H1 (cell line): ENCODE data around the gene AHI1. TPM values are rescaled to one million over a fixed set of nuclear protein-coding genes. Genes with fewer than 3 reads are reported as not detected.

ENCODE experiments used
- CTCF ChIA-PET: fragments of 300-600 bp; sonication (Branson Sonifier 250); formaldehyde crosslinking; loops from one replicate; lab custom pipeline; 2021; ENCODE audit not compliant: partially characterized antibody; lab: Charles Lee
- POLR2A ChIA-PET: fragments of 300-600 bp; sonication (Branson Sonifier 250); formaldehyde crosslinking; loops from one replicate; lab custom pipeline; 2021; ENCODE audit warnings: inconsistent platforms; ENCODE audit not compliant: partially characterized antibody; lab: Charles Lee
- DNase-seq, 2 experiments: peaks; one replicate each; pipeline versions ENCODE4 v3.0.0 to v3.0.0-alpha.2; 2010 to 2022; ENCODE audit warnings: low spot score in 2 of 2, low read depth in 1 of 2, mixed read lengths in 1 of 2
- FAIRE-seq: peaks from 2 replicates; lab custom pipeline; 2011; peaks lifted over from hg19 to GRCh38; lab: Jason Lieb, UNC
- H2AFZ ChIP-seq: 2 replicates; pipeline ENCODE4 v1.8.1; 2012; ENCODE audit warnings: low read length, inconsistent platforms
- H2AK5ac ChIP-seq: 2 replicates; pipeline ENCODE4 v1.6.1; 2013; ENCODE audit warnings: low read depth, low read length
- H2BK120ac ChIP-seq: replicated peaks from 2 replicates; pipeline ENCODE3; 2013; ENCODE audit warnings: low read depth, low read length, inconsistent platforms
- H2BK12ac ChIP-seq: 2 replicates; pipeline ENCODE4 v1.6.1; 2013; ENCODE audit warnings: low read depth, low read length
- H2BK15ac ChIP-seq: 2 replicates; pipeline ENCODE4 v1.6.1; 2013; ENCODE audit warnings: low read length
- H2BK20ac ChIP-seq: 2 replicates; pipeline ENCODE4 v1.6.1; 2013; ENCODE audit warnings: low read length
- H2BK5ac ChIP-seq: 2 replicates; pipeline ENCODE4 v1.6.1; 2013; ENCODE audit warnings: low read depth, low read length
- H3K14ac ChIP-seq: 2 replicates; pipeline ENCODE4 v1.6.1; 2013; ENCODE audit warnings: inconsistent platforms; ENCODE audit not compliant: insufficient read length
- H3K18ac ChIP-seq: 2 replicates; pipeline ENCODE4 v1.6.1; 2013; ENCODE audit warnings: low read length; ENCODE audit errors: extremely low read depth
- H3K23ac ChIP-seq: 2 replicates; pipeline ENCODE4 v1.6.1; 2013; ENCODE audit warnings: inconsistent platforms; ENCODE audit not compliant: insufficient read length
- H3K23me2 ChIP-seq: 2 replicates; pipeline ENCODE4 v1.6.1; 2013; ENCODE audit warnings: low read depth, low read length
- H3K27ac ChIP-seq: 2 replicates; pipeline ENCODE4 v1.6.1; 2011; ENCODE audit warnings: low read depth, low read length, inconsistent platforms
- H3K27me3 ChIP-seq, 4 experiments: replicated peaks in 1 of 4; 1 replicate in 1 of 4; 2 replicates in 3 of 4; pipeline versions ENCODE4 v1.6.1 to v1.8.1; 2011 to 2013; ENCODE audit warnings: low read length in 3 of 4, mild to moderate bottlenecking in 3 of 4, inconsistent platforms in 2 of 4, mixed read lengths in 2 of 4, moderate library complexity in 1 of 4; ENCODE audit not compliant: control insufficient read depth in 3 of 4, insufficient read depth in 3 of 4; ENCODE audit errors: extremely low read depth in 1 of 4
- H3K36me3 ChIP-seq, 4 experiments: 2 replicates each; pipeline versions ENCODE4 v1.6.1 to v1.8.1; 2011 to 2013; ENCODE audit warnings: mild to moderate bottlenecking in 4 of 4, low read length in 3 of 4, moderate library complexity in 2 of 4, control low read depth in 1 of 4, inconsistent platforms in 1 of 4; ENCODE audit not compliant: insufficient read depth in 4 of 4, control insufficient read depth in 2 of 4
- H3K4ac ChIP-seq: replicated peaks from 2 replicates; pipeline ENCODE3; 2013; ENCODE audit warnings: low read length, low read depth, mixed read lengths, inconsistent platforms; ENCODE audit not compliant: insufficient read length
- H3K4me1 ChIP-seq, 4 experiments: replicated peaks in 1 of 4; 1 replicate in 1 of 4; 2 replicates in 3 of 4; pipeline versions ENCODE4 v1.6.1 to v1.8.1; 2011 to 2013; ENCODE audit warnings: low read length in 3 of 4, inconsistent platforms in 2 of 4, mixed read lengths in 1 of 4; ENCODE audit not compliant: insufficient read depth in 4 of 4, control insufficient read depth in 3 of 4
- H3K4me2 ChIP-seq, 2 experiments: 2 replicates each; pipeline versions ENCODE4 v1.6.1 to v1.8.1; 2011 to 2013; ENCODE audit warnings: low read depth in 2 of 2, low read length in 2 of 2, control low read depth in 1 of 2, inconsistent platforms in 1 of 2, mild to moderate bottlenecking in 1 of 2; ENCODE audit not compliant: insufficient read depth in 1 of 2
- H3K4me3 ChIP-seq, 4 experiments: fragments of 200-600, 300-600 bp in 1 of 4; sonication (generic), shearing (Covaris generic), sonication (Bioruptor Twin) in 1 of 4; 2 replicates each; pipeline versions ENCODE4 v1.5.1 to v1.8.1; 2011 to 2016; ENCODE audit warnings: low read length in 4 of 4, low read depth in 3 of 4, control low read depth in 2 of 4, inconsistent platforms in 2 of 4, mild to moderate bottlenecking in 2 of 4, mixed read lengths in 1 of 4, moderate library complexity in 1 of 4; ENCODE audit not compliant: insufficient read depth in 2 of 4; ENCODE audit errors: extremely low read depth in 1 of 4
- H3K56ac ChIP-seq: replicated peaks from 2 replicates; pipeline ENCODE3; 2013; ENCODE audit warnings: low read depth, mild to moderate bottlenecking, mixed read lengths, low read length, inconsistent platforms; ENCODE audit not compliant: insufficient read length
- H3K79me1 ChIP-seq: 2 replicates; pipeline ENCODE4 v1.6.1; 2013; ENCODE audit warnings: low read depth, low read length, control low read depth
- H3K79me2 ChIP-seq, 2 experiments: 2 replicates each; pipeline versions ENCODE4 v1.6.1 to v1.8.1; 2012 to 2013; ENCODE audit warnings: low read length in 2 of 2, mild to moderate bottlenecking in 2 of 2, inconsistent platforms in 1 of 2; ENCODE audit not compliant: insufficient read depth in 2 of 2, control insufficient read depth in 1 of 2
- H3K9ac ChIP-seq, 4 experiments: replicated peaks in 1 of 4; 1 replicate in 1 of 4; 2 replicates in 3 of 4; pipeline versions ENCODE4 v1.6.1 to v1.8.1; 2011 to 2013; ENCODE audit warnings: low read depth in 3 of 4, low read length in 3 of 4, control low read depth in 2 of 4, mild to moderate bottlenecking in 2 of 4, moderate library complexity in 2 of 4, inconsistent platforms in 1 of 4; ENCODE audit errors: extremely low read depth in 1 of 4
- H3K9me3 ChIP-seq, 2 experiments: 2 replicates each; pipeline versions ENCODE4 v1.6.1 to v1.8.1; 2012 to 2013; ENCODE audit warnings: mild to moderate bottlenecking in 2 of 2, moderate library complexity in 2 of 2, control low read depth in 1 of 2, inconsistent platforms in 1 of 2, low read depth in 1 of 2, low read length in 1 of 2, mixed read lengths in 1 of 2; ENCODE audit not compliant: insufficient read depth in 2 of 2
- H4K20me1 ChIP-seq, 2 experiments: replicated peaks in 1 of 2; 2 replicates each; pipeline versions ENCODE3 to v1.8.1; 2011 to 2013; ENCODE audit warnings: inconsistent platforms in 2 of 2, low read length in 2 of 2, mild to moderate bottlenecking in 1 of 2; ENCODE audit not compliant: insufficient read depth in 2 of 2, control insufficient read depth in 1 of 2
- H4K5ac ChIP-seq: 2 replicates; pipeline ENCODE4 v1.6.1; 2013; ENCODE audit warnings: low read length, low read depth, mixed read lengths, inconsistent platforms; ENCODE audit not compliant: insufficient read length
- H4K8ac ChIP-seq: 2 replicates; pipeline ENCODE4 v1.8.0; 2013; ENCODE audit warnings: mild to moderate bottlenecking, moderate library complexity, low read length, inconsistent platforms; ENCODE audit not compliant: insufficient read depth; ENCODE audit errors: extremely low read depth
- H4K91ac ChIP-seq: replicated peaks from 2 replicates; pipeline ENCODE3; 2013; ENCODE audit warnings: low read length, mixed read lengths, inconsistent platforms; ENCODE audit not compliant: insufficient read length
- JUN ChIP-seq: IDR thresholded peaks from 2 replicates; pipeline ENCODE4 v1.6.1; 2011; ENCODE audit warnings: low read depth, mild to moderate bottlenecking, improper control_type of control experiment, low read length
- KDM1A ChIP-seq: fragments of 200-600, 300-600 bp; sonication (generic); IDR thresholded peaks from 2 replicates; pipeline ENCODE4 v1.7.1; 2016; ENCODE audit warnings: mild to moderate bottlenecking, low read length, borderline replicate concordance
- KDM5A ChIP-seq: fragments of 200-600 bp; IDR thresholded peaks from 2 replicates; pipeline ENCODE4 v1.7.1; 2012; ENCODE audit warnings: mild to moderate bottlenecking, low read length, inconsistent platforms, mixed read lengths
- NANOG ChIP-seq: IDR thresholded peaks from 2 replicates; pipeline ENCODE4 v1.6.1; 2011; ENCODE audit warnings: low read length, low read depth, mild to moderate bottlenecking, inconsistent platforms; ENCODE audit not compliant: insufficient read depth, poor library complexity, severe bottlenecking
- TAF1 ChIP-seq: IDR thresholded peaks from 2 replicates; pipeline ENCODE4 v1.6.1; 2011; ENCODE audit warnings: mild to moderate bottlenecking, low read depth, low read length
- WGBS, 2 experiments: shearing (Covaris generic) in 1 of 2; methylation state at CpG; one replicate each; pipeline versions ENCODE4 v1.1.6 to v1.1.7; 2013 to 2015; ENCODE audit warnings: low lambda C conversion rate in 2 of 2, mixed read lengths in 2 of 2, inconsistent platforms in 1 of 2, low coverage in 1 of 2, missing lambda C conversion rate in 1 of 2; ENCODE audit not compliant: insufficient replicate concordance in 2 of 2, insufficient coverage in 1 of 2, insufficient read length in 1 of 2; ENCODE audit errors: extremely low coverage in 1 of 2, missing lambda C conversion rate in 1 of 2; 5-methylcytosine and 5-hydroxymethylcytosine counted together
- polyA plus RNA-seq, 7 experiments: library from polyadenylated mRNA; depleted of rRNA in 3 of 7; stranded (reverse) in 5 of 7; unstranded in 2 of 7; fragments of >200 nt in 5 of 7; fragments of 200-250 nt in 2 of 7; gene quantifications; 1 replicate in 5 of 7; 2 replicates in 1 of 7; 4 replicates in 1 of 7; pipeline versions ENCODE4 v1.2.1 to v1.2.3, GENCODE V29; 2011 to 2013; ENCODE audit warnings: missing spikeins in 2 of 7, mixed read lengths in 2 of 7
- total RNA-seq: library from RNA; stranded (reverse); fragmentation: NEBNext Ultra II Directional; extraction: Animal tissue kit (Norgen Biotek cat#: 25700); gene quantifications from 2 replicates; pipeline ENCODE4 v1.2.1, GENCODE V29; 2021
- TF ChIP-seq, protein P1 (sequence below): IDR thresholded peaks from 2 replicates; pipeline ENCODE4 v1.6.1; 2012; ENCODE audit warnings: inconsistent platforms
- TF ChIP-seq, protein P2 (sequence below), 3 experiments: IDR thresholded peaks; 1 replicate in 2 of 3; 2 replicates in 1 of 3; pipeline versions ENCODE4 v1.5.1 to v1.6.1; 2011; ENCODE audit warnings: low read length in 3 of 3, mild to moderate bottlenecking in 3 of 3, inconsistent platforms in 2 of 3, low read depth in 1 of 3, moderate library complexity in 1 of 3; ENCODE audit not compliant: insufficient read depth in 1 of 3; ENCODE audit errors: control extremely low read depth in 1 of 3

Gene AHI1
- total and polyA plus RNA-seq, 2 of the 8 experiments (the other 6 are each of a cell fraction or from before 2014, with no cell fraction given) = 4.2 to 19.6 TPM

DNA sequence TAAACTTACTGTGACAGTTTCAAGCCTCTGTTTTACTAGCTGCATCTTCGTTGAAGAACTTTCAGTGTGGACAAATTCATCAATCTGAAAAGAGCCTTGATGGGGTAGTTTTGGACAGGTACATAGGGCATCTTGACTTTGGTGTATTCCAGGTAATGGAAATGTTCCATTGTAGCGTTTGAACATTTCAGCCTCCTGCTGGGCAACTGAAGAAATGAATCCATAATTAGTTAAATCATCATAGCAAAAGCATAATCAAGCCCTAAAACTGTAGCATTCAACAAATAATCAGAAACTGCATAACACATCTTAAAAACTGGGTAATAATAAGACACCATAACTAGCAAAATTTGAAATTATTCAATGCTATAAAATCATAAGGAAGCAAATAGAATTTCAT is 86.2 kb downstream of the AHI1 start:
- Histone ChIP-seq H3K18ac (no peak overlapping the region), H3K27ac (no peak overlapping the region), H3K4me3 (no peak overlapping the region), H2BK5ac (no peak overlapping the region), H3K14ac (no peak overlapping the region), H3K4me1 (no peaks in the 10 kb centered on the region), H4K91ac (no peak overlapping the region), H3K4ac (no peak overlapping the region), H3K27me3 (no peaks in the 10 kb centered on the region), H4K20me1 (no peaks in the 10 kb centered on the region), H3K4me2 (no peak overlapping the region), H3K9me3 (no peaks in the 10 kb centered on the region), H3K36me3 (peaks cover 0 to 3% (median 0%) of the 10 kb centered on the region in 4 experiments; a peak in 1 of 8 replicates), H4K8ac (no peak overlapping the region), H2AK5ac (no peak overlapping the region), H3K23ac (no peak overlapping the region), H3K79me2 (no peaks in the 10 kb centered on the region), H2AFZ (no peak overlapping the region), H2BK20ac (no peak overlapping the region), H2BK120ac (no peak overlapping the region), H3K79me1 (no peaks in the 10 kb centered on the region), H2BK15ac (no peak overlapping the region), H2BK12ac (no peak overlapping the region), H3K23me2 (no peaks in the 10 kb centered on the region), H3K9ac (no peak overlapping the region), H3K56ac (no peak overlapping the region), H4K5ac (no peak overlapping the region)
- WGBS, 2 experiments = 83% methylated on average over 2 of the region's 2 CpGs; no CpG with 5 or more reads in 1 of the 2 experiments
- ChIA-PET POLR2A (no interaction called here), CTCF (interaction anchor here (0.7 to 1.8 kb wide), 3 partner anchors 9 to 267 kb away, joined by 3 to 9 read pairs (median 8); no protein-coding TSS in a partner anchor)
- DNase-seq (no peak), FAIRE-seq (no peak)
- TF ChIP-seq KDM5A = no peak
- TF ChIP-seq JUN = no peak
- TF ChIP-seq, protein P1, sequence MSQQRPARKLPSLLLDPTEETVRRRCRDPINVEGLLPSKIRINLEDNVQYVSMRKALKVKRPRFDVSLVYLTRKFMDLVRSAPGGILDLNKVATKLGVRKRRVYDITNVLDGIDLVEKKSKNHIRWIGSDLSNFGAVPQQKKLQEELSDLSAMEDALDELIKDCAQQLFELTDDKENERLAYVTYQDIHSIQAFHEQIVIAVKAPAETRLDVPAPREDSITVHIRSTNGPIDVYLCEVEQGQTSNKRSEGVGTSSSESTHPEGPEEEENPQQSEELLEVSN = no peak
- no peak for TF ChIP-seq NANOG
- no peak for TF ChIP-seq TAF1
- TF ChIP-seq, protein P2, sequence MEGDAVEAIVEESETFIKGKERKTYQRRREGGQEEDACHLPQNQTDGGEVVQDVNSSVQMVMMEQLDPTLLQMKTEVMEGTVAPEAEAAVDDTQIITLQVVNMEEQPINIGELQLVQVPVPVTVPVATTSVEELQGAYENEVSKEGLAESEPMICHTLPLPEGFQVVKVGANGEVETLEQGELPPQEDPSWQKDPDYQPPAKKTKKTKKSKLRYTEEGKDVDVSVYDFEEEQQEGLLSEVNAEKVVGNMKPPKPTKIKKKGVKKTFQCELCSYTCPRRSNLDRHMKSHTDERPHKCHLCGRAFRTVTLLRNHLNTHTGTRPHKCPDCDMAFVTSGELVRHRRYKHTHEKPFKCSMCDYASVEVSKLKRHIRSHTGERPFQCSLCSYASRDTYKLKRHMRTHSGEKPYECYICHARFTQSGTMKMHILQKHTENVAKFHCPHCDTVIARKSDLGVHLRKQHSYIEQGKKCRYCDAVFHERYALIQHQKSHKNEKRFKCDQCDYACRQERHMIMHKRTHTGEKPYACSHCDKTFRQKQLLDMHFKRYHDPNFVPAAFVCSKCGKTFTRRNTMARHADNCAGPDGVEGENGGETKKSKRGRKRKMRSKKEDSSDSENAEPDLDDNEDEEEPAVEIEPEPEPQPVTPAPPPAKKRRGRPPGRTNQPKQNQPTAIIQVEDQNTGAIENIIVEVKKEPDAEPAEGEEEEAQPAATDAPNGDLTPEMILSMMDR (IDR thresholded peaks at IDR 0.05; ENCODE audit: control extremely low read depth in 1 of 3, insufficient read depth in 1 of 3, low read depth in 1 of 3, low read length in 3 of 3) = no peak
- TF ChIP-seq KDM1A = no peak
